Suprapubic skin (tissue), 4 donors: Measurements from ENCODE around the gene SMIM1. TPM values are rescaled to one million over a fixed set of nuclear protein-coding genes. Genes with fewer than 3 reads are reported as not detected.

ENCODE experiments used
- DNase-seq, 2 donors: peaks; one replicate each; pipeline ENCODE4 v3.0.0-alpha.2; 2019; ENCODE audit warnings: low spot score in 2 of 2
- H3K27ac ChIP-seq: fragments of 200-600 bp; sonication (generic); one replicate; pipeline ENCODE4 v1.5.1; 2019
- H3K27me3 ChIP-seq: fragments of 200-600 bp; sonication (generic); one replicate; pipeline ENCODE4 v1.5.1; 2019
- H3K36me3 ChIP-seq: fragments of 200-600 bp; sonication (generic); one replicate; pipeline ENCODE4 v1.5.1; 2019
- H3K4me1 ChIP-seq: fragments of 200-600 bp; sonication (generic); one replicate; pipeline ENCODE4 v1.5.1; 2019
- H3K4me3 ChIP-seq: fragments of 200-600 bp; sonication (generic); one replicate; pipeline ENCODE4 v1.5.1; 2019; ENCODE audit warnings: mild to moderate bottlenecking
- H3K9me3 ChIP-seq: fragments of 200-600 bp; sonication (generic); one replicate; pipeline ENCODE4 v1.5.1; 2019
- EP300 ChIP-seq: sonication (generic); formaldehyde crosslinking; IDR thresholded peaks from one replicate; pipeline ENCODE4 v1.6.1; 2017; ENCODE audit warnings: antibody characterized with exemption
- POLR2A ChIP-seq, 2 donors: fragments of 450-650 bp; IDR thresholded peaks; one replicate each; pipeline ENCODE4 v1.6.1; 2017; ENCODE audit warnings: antibody characterized with exemption in 2 of 2, mild to moderate bottlenecking in 2 of 2, moderate library complexity in 2 of 2
- POLR2AphosphoS5 ChIP-seq, 3 donors: sonication (generic); formaldehyde crosslinking; IDR thresholded peaks; one replicate each; pipeline ENCODE4 v1.6.1; 2017; ENCODE audit warnings: antibody characterized with exemption in 3 of 3
- WGBS: methylation state at CpG from one replicate; pipeline ENCODE4 v1.1.5; 2018; 5-methylcytosine and 5-hydroxymethylcytosine counted together
- total RNA-seq, 4 donors: library from RNA; depleted of rRNA; stranded (reverse); fragments of >200 nt; gene quantifications; one replicate each; pipeline ENCODE4 v1.1.0, GENCODE V29; 2016
- TF ChIP-seq, protein P1 (sequence below), 2 donors: fragments of 200-600 bp in 1 of 2; fragments of 450-650 bp in 1 of 2; sonication (generic) in 1 of 2; IDR thresholded peaks; one replicate each; pipeline ENCODE4 v1.5.1; 2016 to 2019; ENCODE audit warnings: antibody characterized with exemption in 2 of 2, mild to moderate bottlenecking in 1 of 2, moderate library complexity in 1 of 2

The SMIM1 gene
- total RNA-seq, 4 donors from 2014 or later = 3.2 to 8.4 (median 3.4) TPM; not detected in 1

DNA sequence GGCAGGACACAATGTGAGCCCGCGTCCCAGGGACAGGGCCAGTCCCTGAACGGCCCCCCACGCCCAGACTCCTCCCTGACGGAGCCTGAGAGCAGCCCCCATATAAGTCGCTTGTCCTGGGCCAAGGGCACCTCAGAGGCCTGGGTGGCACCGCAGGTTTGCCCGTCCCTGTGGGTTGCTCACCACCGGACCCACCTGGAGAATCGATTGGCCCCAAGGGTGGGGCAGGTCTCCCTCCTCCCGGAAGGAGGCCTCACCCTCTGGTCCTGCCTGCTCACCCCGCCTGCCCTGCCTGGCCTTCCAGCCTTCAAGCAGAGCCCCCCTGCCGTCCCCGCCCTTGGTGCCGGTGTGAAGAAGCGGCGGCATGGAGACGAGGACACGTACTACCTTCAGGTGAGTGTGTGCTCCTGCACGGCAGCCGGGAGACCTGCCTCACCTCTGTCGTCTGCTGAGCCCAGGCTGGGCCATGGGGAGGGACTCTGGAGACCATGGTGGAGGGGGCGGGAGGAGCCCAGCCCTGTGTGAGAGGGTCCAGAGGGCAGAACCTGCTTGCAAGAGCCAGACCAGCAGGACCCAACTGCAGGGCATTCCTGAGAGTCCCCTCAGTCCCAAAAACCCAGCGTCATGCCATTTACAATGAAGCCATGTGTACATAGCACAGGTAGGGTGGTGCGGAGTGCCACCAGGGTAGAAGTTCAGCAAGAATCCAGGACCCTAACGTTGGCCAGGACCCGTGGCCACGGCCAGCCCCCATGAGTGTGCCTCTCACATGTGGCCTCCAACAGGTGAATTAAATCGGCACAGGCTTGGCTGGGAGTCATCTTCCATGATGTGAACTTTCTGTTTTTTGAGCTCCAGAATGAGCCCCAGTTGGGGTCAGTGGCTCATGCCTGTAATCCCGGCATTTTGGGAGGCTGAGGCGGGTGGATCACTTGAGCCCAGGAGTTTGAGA lies 44.4 kb upstream of the SMIM1 start:
- Histone ChIP-seq H3K27ac (no peak overlapping the region), H3K27me3 (peaks cover 32% of the 10 kb centered on the region), H3K36me3 (peaks cover 5% of the 10 kb centered on the region), H3K9me3 (no peaks in the 10 kb centered on the region), H3K4me1 (peaks cover 15% of the 10 kb centered on the region), H3K4me3 (no peak overlapping the region)
- no peak for TF ChIP-seq POLR2AphosphoS5 (IDR thresholded peaks at IDR 0.05)
- TF ChIP-seq, protein P1, sequence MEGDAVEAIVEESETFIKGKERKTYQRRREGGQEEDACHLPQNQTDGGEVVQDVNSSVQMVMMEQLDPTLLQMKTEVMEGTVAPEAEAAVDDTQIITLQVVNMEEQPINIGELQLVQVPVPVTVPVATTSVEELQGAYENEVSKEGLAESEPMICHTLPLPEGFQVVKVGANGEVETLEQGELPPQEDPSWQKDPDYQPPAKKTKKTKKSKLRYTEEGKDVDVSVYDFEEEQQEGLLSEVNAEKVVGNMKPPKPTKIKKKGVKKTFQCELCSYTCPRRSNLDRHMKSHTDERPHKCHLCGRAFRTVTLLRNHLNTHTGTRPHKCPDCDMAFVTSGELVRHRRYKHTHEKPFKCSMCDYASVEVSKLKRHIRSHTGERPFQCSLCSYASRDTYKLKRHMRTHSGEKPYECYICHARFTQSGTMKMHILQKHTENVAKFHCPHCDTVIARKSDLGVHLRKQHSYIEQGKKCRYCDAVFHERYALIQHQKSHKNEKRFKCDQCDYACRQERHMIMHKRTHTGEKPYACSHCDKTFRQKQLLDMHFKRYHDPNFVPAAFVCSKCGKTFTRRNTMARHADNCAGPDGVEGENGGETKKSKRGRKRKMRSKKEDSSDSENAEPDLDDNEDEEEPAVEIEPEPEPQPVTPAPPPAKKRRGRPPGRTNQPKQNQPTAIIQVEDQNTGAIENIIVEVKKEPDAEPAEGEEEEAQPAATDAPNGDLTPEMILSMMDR (IDR thresholded peaks at IDR 0.05) = no peak
- TF ChIP-seq EP300 = no peak
- no peak for TF ChIP-seq POLR2A (IDR thresholded peaks at IDR 0.05)
- no peak for DNase-seq
- 94% methylated on average over 3 of the region's 31 CpGs for WGBS

GRCh38 chr1:3729594-3730542 lies 42.7 kb upstream of the SMIM1 start:
- DNase-seq = no peak
- Histone ChIP-seq H3K9me3 (no peaks in the 10 kb centered on the region), H3K27me3 (peaks cover 32% of the 10 kb centered on the region), H3K36me3 (peaks cover 8% of the 10 kb centered on the region), H3K4me1 (peaks cover 16% of the 10 kb centered on the region), H3K4me3 (no peak overlapping the region), H3K27ac (no peak overlapping the region)
- WGBS = 78% methylated on average over 3 of the region's 32 CpGs
- TF ChIP-seq, protein P1 (IDR thresholded peaks at IDR 0.05) = no peak
- TF ChIP-seq POLR2A (IDR thresholded peaks at IDR 0.05) = no peak
- TF ChIP-seq EP300 = no peak
- no peak for TF ChIP-seq POLR2AphosphoS5 (IDR thresholded peaks at IDR 0.05)

DNA sequence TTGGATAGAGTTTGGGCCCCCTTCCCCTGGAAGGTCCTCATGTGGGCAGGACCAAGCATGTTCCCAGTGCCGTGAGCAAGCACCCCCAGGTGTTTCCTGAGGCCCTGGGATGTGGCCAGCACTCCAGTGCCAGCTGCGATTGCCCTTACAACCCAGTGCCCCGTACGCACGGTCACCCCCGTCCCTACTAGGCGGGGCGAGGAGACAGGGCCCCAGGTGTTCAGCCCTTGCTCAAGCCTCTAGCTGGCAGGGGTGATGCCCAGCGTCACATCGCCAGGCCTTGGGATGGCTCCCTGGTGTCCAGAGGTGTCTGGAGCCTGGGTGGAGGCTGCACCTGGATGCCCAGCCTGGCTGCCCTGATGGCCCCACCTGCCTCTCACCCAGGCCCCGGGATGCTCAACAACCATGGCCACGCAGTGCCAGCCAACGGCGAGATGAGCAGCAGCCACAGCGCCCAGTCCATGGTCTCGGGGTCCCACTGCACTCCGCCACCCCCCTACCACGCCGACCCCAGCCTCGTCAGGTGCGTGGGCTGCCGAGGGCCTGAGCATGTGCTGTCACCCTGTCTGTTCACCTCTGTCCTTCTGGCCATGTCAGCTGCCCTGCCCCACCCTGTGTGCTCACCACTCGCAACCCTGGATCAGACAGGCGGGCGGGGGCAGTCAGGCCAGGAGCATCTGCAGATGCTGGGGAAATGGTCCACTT lies 41.9 kb upstream of the SMIM1 start:
- no peak overlapping the region for H3K4me3 ChIP-seq
- no peaks in the 10 kb centered on the region for H3K9me3 ChIP-seq
- peaks cover 17% of the 10 kb centered on the region for H3K36me3 ChIP-seq
- no peak overlapping the region for H3K27ac ChIP-seq
- peaks cover 27% of the 10 kb centered on the region for H3K27me3 ChIP-seq
- no peak for DNase-seq
- peaks cover 16% of the 10 kb centered on the region for H3K4me1 ChIP-seq
- TF ChIP-seq, protein P1 (IDR thresholded peaks at IDR 0.05) = no peak
- TF ChIP-seq POLR2AphosphoS5 (IDR thresholded peaks at IDR 0.05) = no peak
- TF ChIP-seq EP300 = no peak
- no peak for TF ChIP-seq POLR2A (IDR thresholded peaks at IDR 0.05)
- 61% methylated on average over 4 of the region's 25 CpGs for WGBS

GRCh38 chr1:3731583-3732433 lies 40.7 kb upstream of the SMIM1 start:
- 79% methylated on average over 9 of the region's 25 CpGs for WGBS
- no peak overlapping the region for H3K27ac ChIP-seq
- H3K4me3 ChIP-seq = no peak overlapping the region
- no peaks in the 10 kb centered on the region for H3K9me3 ChIP-seq
- no peak for DNase-seq
- H3K4me1 ChIP-seq = peaks cover 16% of the 10 kb centered on the region
- TF ChIP-seq POLR2AphosphoS5 (IDR thresholded peaks at IDR 0.05) = no peak
- no peak for TF ChIP-seq EP300
- no peak for TF ChIP-seq POLR2A (IDR thresholded peaks at IDR 0.05)
- TF ChIP-seq, protein P1 (IDR thresholded peaks at IDR 0.05) = no peak
- H3K36me3 ChIP-seq = peaks cover 25% of the 10 kb centered on the region
- peaks cover 26% of the 10 kb centered on the region for H3K27me3 ChIP-seq
